Gastroesophageal sphincter (tissue), 3 donors: ENCODE data around the gene FAM89B.

Experiments
- EP300 ChIP-seq: sonication (generic); formaldehyde crosslinking; IDR thresholded peaks from one replicate; pipeline ENCODE4 v1.6.1; 2017; ENCODE audit warnings: antibody characterized with exemption, mild to moderate bottlenecking
- POLR2A ChIP-seq, 2 donors: fragments of 450-650 bp; IDR thresholded peaks; one replicate each; pipeline ENCODE4 v1.6.1; 2017; ENCODE audit warnings: antibody characterized with exemption in 2 of 2, mild to moderate bottlenecking in 2 of 2, moderate library complexity in 1 of 2
- TF ChIP-seq, protein P1 (sequence below), 4 experiments: fragments of 200-600 bp in 2 of 4; fragments of 450-650 bp in 2 of 4; sonication (generic) in 1 of 4; IDR thresholded peaks; one replicate each; pipeline ENCODE4 v1.5.1; 2017 to 2019; ENCODE audit warnings: antibody characterized with exemption in 4 of 4, mild to moderate bottlenecking in 2 of 4, moderate library complexity in 2 of 4

DNA sequence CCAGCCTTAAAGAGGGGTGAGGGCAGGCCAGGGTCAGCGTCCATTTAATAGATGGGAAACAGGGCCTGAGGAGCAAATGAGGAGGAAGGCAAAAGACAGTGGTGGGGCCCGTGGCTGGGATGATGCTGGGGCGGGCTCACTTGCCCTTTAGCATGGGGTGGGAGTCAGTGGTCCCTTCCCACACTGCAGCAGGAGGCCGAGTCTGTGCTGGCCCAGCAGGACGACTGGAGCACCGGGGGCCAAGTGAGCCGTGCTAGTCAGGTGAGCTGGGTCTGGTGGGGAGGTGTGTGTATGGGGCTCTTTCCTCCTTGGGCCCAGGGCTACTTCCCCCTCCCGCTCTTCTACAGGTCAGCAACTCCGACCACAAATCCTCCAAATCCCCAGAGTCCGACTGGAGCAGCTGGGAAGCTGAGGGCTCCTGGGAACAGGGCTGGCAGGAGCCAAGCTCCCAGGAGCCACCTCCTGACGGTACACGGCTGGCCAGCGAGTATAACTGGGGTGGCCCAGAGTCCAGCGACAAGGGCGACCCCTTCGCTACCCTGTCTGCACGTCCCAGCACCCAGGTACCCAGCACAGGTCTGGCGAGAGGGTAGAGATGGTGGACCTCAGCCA, 34.6 kb upstream of the FAM89B start:
- no peak for TF ChIP-seq POLR2A (IDR thresholded peaks at IDR 0.05)
- TF ChIP-seq, protein P1, sequence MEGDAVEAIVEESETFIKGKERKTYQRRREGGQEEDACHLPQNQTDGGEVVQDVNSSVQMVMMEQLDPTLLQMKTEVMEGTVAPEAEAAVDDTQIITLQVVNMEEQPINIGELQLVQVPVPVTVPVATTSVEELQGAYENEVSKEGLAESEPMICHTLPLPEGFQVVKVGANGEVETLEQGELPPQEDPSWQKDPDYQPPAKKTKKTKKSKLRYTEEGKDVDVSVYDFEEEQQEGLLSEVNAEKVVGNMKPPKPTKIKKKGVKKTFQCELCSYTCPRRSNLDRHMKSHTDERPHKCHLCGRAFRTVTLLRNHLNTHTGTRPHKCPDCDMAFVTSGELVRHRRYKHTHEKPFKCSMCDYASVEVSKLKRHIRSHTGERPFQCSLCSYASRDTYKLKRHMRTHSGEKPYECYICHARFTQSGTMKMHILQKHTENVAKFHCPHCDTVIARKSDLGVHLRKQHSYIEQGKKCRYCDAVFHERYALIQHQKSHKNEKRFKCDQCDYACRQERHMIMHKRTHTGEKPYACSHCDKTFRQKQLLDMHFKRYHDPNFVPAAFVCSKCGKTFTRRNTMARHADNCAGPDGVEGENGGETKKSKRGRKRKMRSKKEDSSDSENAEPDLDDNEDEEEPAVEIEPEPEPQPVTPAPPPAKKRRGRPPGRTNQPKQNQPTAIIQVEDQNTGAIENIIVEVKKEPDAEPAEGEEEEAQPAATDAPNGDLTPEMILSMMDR (IDR thresholded peaks at IDR 0.05), result no peak
- no peak for TF ChIP-seq EP300
